GM10266 (cell line): ENCODE data around the gene SPESP1.
A peak's percentile ranks its signal among the peaks of the same experiment; 100 is the strongest.

Source experiments
- DNase-seq: peaks from one replicate; pipeline ENCODE4 v3.0.0; 2012; ENCODE audit errors: extremely low spot score
- CTCF ChIP-seq: IDR thresholded peaks from 2 replicates; pipeline ENCODE4 v1.5.1; 2012; ENCODE audit warnings: mild to moderate bottlenecking, low read depth; ENCODE audit not compliant: control insufficient read depth, insufficient read depth; ENCODE audit errors: missing control alignments

The SPESP1 gene

GRCh38 chr15:68924866-68925560 lies 5.3 kb upstream of the SPESP1 start:
- DNase-seq = peak; percentile 76
- peak; percentile 68 for TF ChIP-seq CTCF

- DNase-seq = no peak
- TF ChIP-seq CTCF = no peak
Measured at GRCh38 chr15:68933001-68933400, 2.7 kb downstream of the SPESP1 start.

- no peak for DNase-seq
- no peak for TF ChIP-seq CTCF
Measured at GRCh38 chr15:68934341-68934740, 4.0 kb downstream of the SPESP1 start.

- no peak for TF ChIP-seq CTCF
- no peak for DNase-seq
Measured at GRCh38 chr15:68935400-68935937, 5.1 kb downstream of the SPESP1 start.

- DNase-seq = no peak
- TF ChIP-seq CTCF = no peak
Measured at GRCh38 chr15:68939501-68939900, 9.2 kb downstream of the SPESP1 start.

GRCh38 chr15:68951813-68952212 lies 21.5 kb downstream of the SPESP1 start:
- TF ChIP-seq CTCF = no peak
- no peak for DNase-seq

GRCh38 chr15:68957696-68958095 lies 27.4 kb downstream of the SPESP1 start:
- TF ChIP-seq CTCF = no peak
- no peak for DNase-seq
